A673 (cell line): Measurements from ENCODE around the gene TXNDC2. TPM values are rescaled to one million over a fixed set of nuclear protein-coding genes. Genes with fewer than 3 reads are reported as not detected.

ENCODE experiments used
- BruUV-seq: library from RNA; stranded (reverse); fragments of 400-500 nt; replicated peaks from 2 replicates; lab custom pipeline; 2021; lab: Mats Ljungman, UMichigan
- CTCF ChIA-PET: fragments of 300-600 bp; sonication (Branson Sonifier 250); formaldehyde crosslinking; loops from one replicate; lab custom pipeline; 2022; ENCODE audit warnings: antibody characterized with exemption; lab: Charles Lee
- POLR2A ChIA-PET: fragments of 300-600 bp; sonication (Branson Sonifier 250); formaldehyde crosslinking; loops from one replicate; lab custom pipeline; 2022; ENCODE audit warnings: antibody characterized with exemption; ENCODE audit not compliant: low non-redundant PET; lab: Charles Lee
- DNase-seq: peaks from one replicate; pipeline ENCODE4 v3.0.0-alpha.2; 2015; ENCODE audit warnings: low spot score
- H3K27ac ChIP-seq: fragments of 200-600 bp; sonication (generic); 2 replicates; pipeline ENCODE4 v1.5.1; 2016; ENCODE audit warnings: mixed run types, low read depth, mild to moderate bottlenecking, mixed read lengths, antibody characterized with exemption, low read length; ENCODE audit not compliant: poor library complexity, severe bottlenecking
- H3K27me3 ChIP-seq: fragments of 200-600 bp; sonication (generic); replicated peaks from 2 replicates; pipeline ENCODE4 v1.6.1; 2017; ENCODE audit warnings: mixed run types, low read depth, mild to moderate bottlenecking, mixed read lengths, antibody characterized with exemption, low read length; ENCODE audit not compliant: insufficient read depth, poor library complexity
- H3K36me3 ChIP-seq: fragments of 200-600 bp; sonication (generic); 2 replicates; pipeline ENCODE4 v1.6.1; 2016; ENCODE audit warnings: mixed run types, mild to moderate bottlenecking, mixed read lengths, antibody characterized with exemption, low read length; ENCODE audit not compliant: insufficient read depth, poor library complexity, severe bottlenecking
- H3K4me1 ChIP-seq: fragments of 200-600 bp; sonication (generic); 2 replicates; pipeline ENCODE4 v1.6.1; 2017; ENCODE audit warnings: mixed run types, mild to moderate bottlenecking, mixed read lengths, antibody characterized with exemption, low read length; ENCODE audit not compliant: insufficient read depth, poor library complexity, severe bottlenecking
- H3K4me3 ChIP-seq: fragments of 200-600 bp; sonication (generic); 2 replicates; pipeline ENCODE4 v1.5.1; 2016; ENCODE audit warnings: low read depth, mixed run types, mild to moderate bottlenecking, mixed read lengths, low read length; ENCODE audit not compliant: poor library complexity, severe bottlenecking
- H3K9me3 ChIP-seq: fragments of 200-600 bp; sonication (generic); 2 replicates; pipeline ENCODE4 v1.6.1; 2016; ENCODE audit warnings: mixed run types, low read depth, mild to moderate bottlenecking, mixed read lengths, antibody characterized with exemption, low read length; ENCODE audit not compliant: poor library complexity, severe bottlenecking
- CTCF ChIP-seq: fragments of 300-800, 200-600 bp; sonication (generic); conservative IDR thresholded peaks from 2 replicates; pipeline ENCODE4 v1.5.1; 2017; ENCODE audit warnings: low read depth, mild to moderate bottlenecking, antibody characterized with exemption, low read length, moderate library complexity, mixed read lengths
- EZH2 ChIP-seq: fragments of 200-600 bp; sonication (generic); IDR thresholded peaks from 2 replicates; pipeline ENCODE4 v1.6.1; 2017; ENCODE audit warnings: borderline replicate concordance, low read depth, mild to moderate bottlenecking, mixed read lengths, antibody characterized with exemption, low read length; ENCODE audit not compliant: poor library complexity, severe bottlenecking
- intact Hi-C: fragments of 100-400 bp; cut with micrococcal nuclease; formaldehyde crosslinking; loops from one replicate; pipeline ENCODE4 v1.10.0; 2022; ENCODE audit not compliant: unreplicated experiment
- total RNA-seq: library from RNA; stranded (reverse); gene quantifications from 2 replicates; pipeline ENCODE4 v1.2.3, GENCODE V29; 2021

Gene TXNDC2
- total RNA-seq, 1 experiment from 2014 or later, result 0.13 TPM

GRCh38 chr18:9862686-9863085, 23.1 kb upstream of the TXNDC2 start:
- POLR2A ChIA-PET, result no interaction called here
- Histone ChIP-seq H3K27me3 (no peaks in the 10 kb centered on the region), H3K36me3 (no peaks in the 10 kb centered on the region), H3K9me3 (peaks cover 15% of the 10 kb centered on the region), H3K27ac (no peak overlapping the region), H3K4me1 (no peaks in the 10 kb centered on the region), H3K4me3 (no peak overlapping the region)
- TF ChIP-seq CTCF, result no peak
- no peak for TF ChIP-seq EZH2
- intact Hi-C loops, result no loop called here
- DNase-seq, result no peak
- no TSS peak for BruUV-seq
- CTCF ChIA-PET, result no interaction called here

GRCh38 chr18:9863282-9863681, 22.5 kb upstream of the TXNDC2 start:
- H3K9me3 ChIP-seq, result peaks cover 15% of the 10 kb centered on the region
- BruUV-seq, result no TSS peak
- ChIA-PET POLR2A (interaction anchor here (0.6 kb wide), 1 partner anchor 12 kb away, joined by 4 read pairs; no protein-coding TSS in a partner anchor), CTCF (no interaction called here)
- DNase-seq, result no peak
- no peaks in the 10 kb centered on the region for H3K36me3 ChIP-seq
- H3K4me1 ChIP-seq, result no peaks in the 10 kb centered on the region
- TF ChIP-seq EZH2, result no peak
- no peak for TF ChIP-seq CTCF
- H3K27me3 ChIP-seq, result no peaks in the 10 kb centered on the region
- no peak overlapping the region for H3K27ac ChIP-seq
- H3K4me3 ChIP-seq, result no peak overlapping the region
- intact Hi-C loops, result no loop called here

GRCh38 chr18:9865764-9866490, 19.8 kb upstream of the TXNDC2 start:
- no peak for TF ChIP-seq CTCF
- no peak for TF ChIP-seq EZH2
- Histone ChIP-seq H3K27ac (no peak overlapping the region), H3K4me3 (no peak overlapping the region), H3K4me1 (peaks cover 23% of the 10 kb centered on the region), H3K36me3 (no peaks in the 10 kb centered on the region), H3K27me3 (no peaks in the 10 kb centered on the region), H3K9me3 (peaks cover 15% of the 10 kb centered on the region)
- intact Hi-C loops, result no loop called here
- BruUV-seq, result no TSS peak
- ChIA-PET POLR2A (no interaction called here), CTCF (no interaction called here)
- no peak for DNase-seq
